Erythroblast (primary cell): ENCODE data around the gene SLC25A45.

Experiments
- GATA1 ChIP-seq: IDR thresholded peaks from 2 replicates; pipeline ENCODE4 v1.6.1; 2011; ENCODE audit warnings: low read depth, mild to moderate bottlenecking, control low read depth, low read length, moderate library complexity
- POLR2A ChIP-seq: IDR thresholded peaks from 2 replicates; pipeline ENCODE4 v1.6.1; 2011; ENCODE audit warnings: mild to moderate bottlenecking, low read length

- TF ChIP-seq POLR2A (no peak), GATA1 (no peak)
These were observed 29.2 kb upstream of the SLC25A45 start for GRCh38 chr11:65411681-65412070.
